ENCODE results near the gene DBP.
A peak's percentile ranks its signal among the peaks of the same experiment; 100 is the strongest.
"Not testable (repeated sequence)": the region's sequence is repeated elsewhere in the genome, so short reads cannot be mapped to it uniquely, and the experiment has no call there.

DBP gene

DNA sequence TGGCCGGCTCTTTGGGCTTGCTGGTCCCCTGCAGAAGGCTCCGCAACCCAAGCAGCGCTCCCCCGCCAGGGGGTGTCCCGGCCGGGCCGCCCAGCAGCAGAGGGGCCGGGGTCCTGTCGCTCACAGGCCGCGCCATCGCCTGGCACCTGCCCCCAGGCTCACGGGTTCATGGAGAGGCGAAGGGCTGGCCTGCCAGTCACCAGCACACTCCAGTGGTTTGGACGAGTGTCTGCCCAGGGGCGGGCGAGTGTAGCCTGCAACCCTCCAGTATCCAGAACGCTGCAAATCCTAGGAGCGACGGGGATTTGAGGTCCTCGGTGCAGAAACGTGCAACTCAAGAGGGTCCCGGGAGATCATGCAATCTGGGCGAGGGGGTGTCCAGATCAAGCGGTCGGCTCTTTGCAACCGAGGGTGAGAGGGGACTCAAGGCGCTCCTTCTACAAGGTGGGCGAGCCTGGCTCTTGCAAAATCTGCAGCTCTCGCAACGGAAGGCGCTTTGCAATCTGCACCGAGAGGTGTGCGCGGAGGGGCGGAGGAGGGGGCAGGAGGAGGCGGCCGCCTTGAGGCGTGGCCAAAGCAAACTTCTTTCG lies at the start of gene DBP:
TSS of gene DBP (minus strand) at position 521 of the 590 bp plus-strand sequence. CDS start at position 136, 385 bp downstream.
- TF ChIP-seq CTCF (IDR thresholded peaks at IDR 0.05; ENCODE audit: insufficient read depth, low read depth, low read length, missing control alignments): peak; percentile 13
- peak within 1 kb of the TSS; percentile 73 for H3K4me3 ChIP-seq (ENCODE audit: low read depth, low read length)
- no peak for DNase-seq (ENCODE audit: low read depth)

- H3K4me3 ChIP-seq (ENCODE audit: low read depth, low read length); DNase-seq (ENCODE audit: low read depth): not testable (repeated sequence)
These were observed 49.5 kb upstream of the DBP start for GRCh38 chr19:48686637-48687036.

GRCh38 chr19:48686088-48686487 lies 48.9 kb upstream of the DBP start:
- no peak for DNase-seq (ENCODE audit: low read depth)
- no peak for TF ChIP-seq CTCF (IDR thresholded peaks at IDR 0.05; ENCODE audit: insufficient read depth, low read depth, low read length, missing control alignments)
- no peak overlapping the region for H3K4me3 ChIP-seq (ENCODE audit: low read depth, low read length)

DNA sequence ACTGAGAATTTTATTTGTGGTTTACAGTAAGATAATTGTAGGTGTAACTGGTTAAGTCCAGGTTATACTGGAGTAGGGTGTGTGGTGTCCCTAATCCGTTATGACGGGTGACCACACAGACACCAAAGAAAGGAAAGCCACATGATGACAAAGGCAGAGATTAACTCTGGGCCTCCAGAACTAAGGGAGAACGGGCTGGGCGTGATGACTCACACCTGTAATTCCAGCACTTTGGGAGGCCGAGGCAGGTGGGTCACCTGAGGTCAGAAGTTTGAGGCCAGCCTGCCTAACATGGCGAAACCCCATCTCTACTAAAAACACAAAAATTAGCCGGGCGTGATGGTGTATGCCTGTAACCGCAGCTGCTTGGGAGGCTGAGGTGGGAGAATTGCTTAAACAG lies 48.4 kb upstream of the DBP start:
- no peak overlapping the region for H3K4me3 ChIP-seq (ENCODE audit: low read depth, low read length)
- no peak for DNase-seq (ENCODE audit: low read depth)
- TF ChIP-seq CTCF (IDR thresholded peaks at IDR 0.05; ENCODE audit: insufficient read depth, low read depth, low read length, missing control alignments): no peak

DNA sequence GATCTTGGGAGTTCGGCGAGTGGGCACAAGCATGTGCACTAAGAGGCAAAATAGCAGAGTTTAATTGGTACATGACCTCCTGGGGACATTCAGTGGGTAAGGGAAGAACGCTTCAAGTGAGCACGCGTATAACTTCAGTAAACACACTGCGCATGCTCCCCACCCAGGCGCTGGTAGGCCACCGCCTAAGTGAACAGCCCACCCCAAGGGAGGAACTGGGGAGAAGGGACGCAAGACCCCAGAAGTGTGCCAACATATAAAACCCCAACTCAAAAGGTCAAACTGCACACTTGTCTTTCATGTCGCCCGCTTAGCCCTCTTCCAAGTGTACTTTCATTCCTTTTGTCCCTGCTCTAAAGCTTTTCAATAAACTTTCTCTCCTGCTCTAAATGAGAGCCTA lies 46.2 kb upstream of the DBP start:
- H3K4me3 ChIP-seq (ENCODE audit: low read depth, low read length): no peak overlapping the region
- DNase-seq (ENCODE audit: low read depth): no peak
- TF ChIP-seq CTCF (IDR thresholded peaks at IDR 0.05; ENCODE audit: insufficient read depth, low read depth, low read length, missing control alignments): no peak

DNA sequence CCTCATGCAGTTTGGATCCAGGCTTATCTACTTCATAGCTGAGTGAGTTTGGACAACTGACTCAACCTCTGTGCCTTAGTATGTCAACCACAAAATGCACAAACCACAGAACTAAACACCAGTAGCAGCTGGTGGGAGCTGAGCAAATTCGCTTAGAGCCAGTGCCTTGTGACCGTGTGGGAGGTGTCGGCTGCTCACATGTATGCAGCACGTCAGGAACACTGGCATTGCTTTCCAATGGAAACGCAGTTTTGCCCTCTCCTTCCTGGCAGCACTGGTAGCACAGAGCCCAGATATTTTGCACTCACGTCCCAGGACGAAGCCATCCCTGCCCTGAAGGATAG lies 43.9 kb upstream of the DBP start:
- no peak for TF ChIP-seq CTCF (IDR thresholded peaks at IDR 0.05; ENCODE audit: insufficient read depth, low read depth, low read length, missing control alignments)
- peak; percentile 49 for DNase-seq (ENCODE audit: low read depth)
- no peak overlapping the region for H3K4me3 ChIP-seq (ENCODE audit: low read depth, low read length)

DNA sequence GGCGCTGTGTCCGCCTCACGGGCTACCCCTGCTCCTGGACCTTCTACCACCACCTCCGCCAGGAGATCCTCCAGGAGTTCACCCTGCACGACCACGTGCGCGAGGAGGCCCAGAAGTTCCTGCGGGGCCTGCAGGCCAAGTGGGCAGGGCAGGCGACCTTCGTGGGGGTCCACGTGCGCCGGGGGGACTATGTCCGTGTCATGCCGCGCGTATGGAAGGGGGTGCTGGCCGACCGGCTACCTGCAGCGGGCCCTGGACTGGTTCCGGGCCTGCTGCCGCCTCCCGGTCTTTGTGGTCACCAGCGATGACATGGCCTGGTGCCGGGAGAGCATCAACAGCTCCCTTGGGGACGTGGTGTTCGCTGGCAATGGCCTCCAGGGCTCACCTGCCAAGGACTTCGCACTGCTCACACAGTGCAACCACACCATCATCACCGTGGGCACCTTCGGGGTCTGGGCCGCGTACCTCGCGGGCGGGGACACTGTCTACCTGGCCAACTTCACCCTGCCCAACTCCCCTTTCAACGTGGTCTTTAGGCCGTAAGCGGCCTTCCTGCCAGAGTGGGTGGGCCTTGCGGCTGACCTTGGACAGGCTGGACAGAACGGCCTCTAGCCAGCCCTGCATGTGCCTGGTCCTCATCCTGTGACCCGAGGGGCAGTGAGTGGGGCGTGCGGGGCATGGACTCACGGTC lies 43.4 kb upstream of the DBP start:
- no peak for DNase-seq (ENCODE audit: low read depth)
- H3K4me3 ChIP-seq (ENCODE audit: low read depth, low read length): no peak overlapping the region
- TF ChIP-seq CTCF (IDR thresholded peaks at IDR 0.05; ENCODE audit: insufficient read depth, low read depth, low read length, missing control alignments): no peak

DNA sequence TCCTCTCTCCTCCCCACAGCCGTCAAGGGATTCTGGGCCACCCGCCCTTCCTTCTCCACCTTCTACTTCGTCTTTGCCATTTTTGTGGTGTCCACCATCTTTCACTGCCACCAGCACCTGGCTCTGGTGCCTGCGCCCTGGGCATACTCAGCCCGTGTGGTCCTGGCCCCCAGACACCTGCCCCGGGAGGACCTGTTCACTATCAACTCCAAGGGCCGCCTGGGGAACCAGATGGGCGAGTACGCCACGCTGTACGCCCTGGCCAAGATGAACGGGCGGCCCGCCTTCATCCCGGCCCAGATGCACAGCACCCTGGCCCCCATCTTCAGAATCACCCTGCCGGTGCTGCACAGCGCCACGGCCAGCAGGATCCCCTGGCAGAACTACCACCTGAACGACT lies 42.8 kb upstream of the DBP start:
- DNase-seq (ENCODE audit: low read depth); H3K4me3 ChIP-seq (ENCODE audit: low read depth, low read length): not testable (repeated sequence)

All from GM12865 (cell line).